ENCODE measurements around the gene CEP131.

The CEP131 gene

DNA sequence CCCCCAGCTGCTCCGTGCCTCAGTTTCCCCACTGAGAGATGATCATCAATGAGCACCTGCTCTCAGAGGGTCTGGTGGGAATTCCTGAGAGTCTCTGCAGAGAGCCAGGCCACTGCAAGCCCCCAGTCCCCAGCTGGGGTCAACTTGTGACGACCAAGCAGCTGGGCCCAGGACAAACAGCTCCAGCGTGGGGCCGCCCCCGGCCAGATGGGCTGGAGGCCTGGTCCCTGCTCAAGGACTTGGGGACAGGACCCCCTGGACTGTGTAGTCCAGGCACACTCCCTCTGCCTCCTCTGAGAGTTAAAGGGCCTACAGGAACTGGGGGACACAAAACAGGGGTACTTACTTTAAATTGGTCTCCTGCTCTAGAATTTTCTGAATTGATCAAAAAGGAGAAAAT is 40.2 kb downstream of the CEP131 start:
- FAIRE-seq = no peak

DNA sequence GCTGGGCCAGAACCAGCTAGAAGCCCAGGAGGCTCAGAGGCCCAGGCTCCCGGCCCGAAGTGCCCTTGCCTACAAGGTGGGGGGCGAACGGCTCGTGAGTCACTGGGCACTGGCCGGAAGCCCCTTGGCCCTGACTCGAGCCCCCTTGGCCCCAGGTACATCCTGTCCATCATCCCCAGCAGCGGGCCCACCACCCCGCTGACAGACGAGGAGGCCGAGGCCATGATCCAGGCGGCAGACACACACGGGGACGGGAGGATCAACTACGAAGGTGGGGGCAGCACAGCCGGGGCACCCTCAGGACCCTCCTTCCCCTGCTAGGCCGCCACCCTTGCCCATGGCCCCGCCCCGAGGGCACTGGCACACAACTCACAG is 41.0 kb downstream of the CEP131 start:
- FAIRE-seq = no peak

DNA sequence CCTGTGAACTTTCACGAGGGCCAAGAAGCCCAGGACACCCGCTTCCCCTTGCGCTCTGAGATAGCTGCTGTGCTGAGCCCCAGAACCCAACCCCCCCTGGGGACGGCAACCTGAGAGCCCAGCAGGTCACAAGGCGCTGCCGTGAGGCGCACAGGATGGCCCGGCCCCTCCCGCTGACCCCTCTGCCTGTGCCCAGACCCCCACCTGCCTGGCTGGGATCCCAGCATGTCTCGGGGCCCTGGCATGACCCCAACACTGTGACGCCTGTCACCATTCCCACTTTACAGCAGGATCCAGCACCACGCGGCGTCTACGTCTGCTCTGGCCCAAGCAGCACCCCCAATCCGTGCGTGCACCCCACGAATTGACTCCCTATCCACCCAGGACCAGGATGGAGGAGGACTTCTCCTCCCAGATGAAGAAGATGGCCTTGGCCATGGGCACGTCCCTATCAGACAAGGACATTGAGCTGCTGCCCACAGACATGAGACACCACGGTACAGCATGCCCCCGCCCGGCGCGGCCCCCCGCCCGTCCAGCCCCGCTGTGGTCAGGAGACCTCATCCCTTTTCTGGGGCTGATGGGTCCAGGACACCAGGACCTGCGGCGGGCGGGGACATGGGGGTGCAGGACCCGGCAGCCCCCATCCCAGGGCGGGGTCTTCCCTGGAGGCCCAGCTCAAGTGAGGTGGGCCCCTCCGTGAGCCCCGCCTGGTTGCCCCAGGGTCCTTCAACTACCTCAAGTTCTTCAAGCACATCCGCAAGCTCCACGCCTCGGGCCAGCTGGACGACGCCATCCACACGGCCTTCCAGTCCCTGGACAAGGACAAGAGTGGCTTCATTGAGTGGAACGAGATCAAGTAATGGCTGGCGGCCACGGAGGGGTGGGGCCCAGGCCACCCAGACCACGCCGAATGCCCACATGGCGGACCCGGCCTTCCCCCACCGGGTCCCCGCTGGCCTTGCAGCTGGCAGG is 41.6 kb downstream of the CEP131 start:
- FAIRE-seq = no peak

DNA sequence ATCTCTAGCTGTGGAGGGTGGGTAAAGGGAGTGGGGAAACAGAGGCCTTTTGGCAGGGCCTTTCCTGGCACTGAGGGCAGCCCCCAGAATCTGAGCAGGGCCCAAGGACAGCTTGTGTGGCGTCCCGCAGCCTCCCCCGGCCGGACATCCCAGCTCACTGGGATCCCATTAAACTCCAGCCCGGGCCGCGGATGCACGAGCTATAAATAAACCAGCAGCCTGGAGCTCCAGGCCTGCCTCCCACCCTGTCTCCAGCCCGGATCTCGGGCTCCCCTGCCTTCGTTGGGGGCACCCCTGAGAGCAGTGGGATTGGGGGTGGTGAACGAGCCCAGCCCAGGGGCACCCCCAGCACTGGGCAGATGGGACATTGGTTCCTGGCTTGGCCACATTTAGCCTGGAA is 42.9 kb downstream of the CEP131 start:
- FAIRE-seq = no peak

- FAIRE-seq = no peak
Observed at GRCh38 chr17:81179220-81179619, 43.5 kb downstream of the CEP131 start.

DNA sequence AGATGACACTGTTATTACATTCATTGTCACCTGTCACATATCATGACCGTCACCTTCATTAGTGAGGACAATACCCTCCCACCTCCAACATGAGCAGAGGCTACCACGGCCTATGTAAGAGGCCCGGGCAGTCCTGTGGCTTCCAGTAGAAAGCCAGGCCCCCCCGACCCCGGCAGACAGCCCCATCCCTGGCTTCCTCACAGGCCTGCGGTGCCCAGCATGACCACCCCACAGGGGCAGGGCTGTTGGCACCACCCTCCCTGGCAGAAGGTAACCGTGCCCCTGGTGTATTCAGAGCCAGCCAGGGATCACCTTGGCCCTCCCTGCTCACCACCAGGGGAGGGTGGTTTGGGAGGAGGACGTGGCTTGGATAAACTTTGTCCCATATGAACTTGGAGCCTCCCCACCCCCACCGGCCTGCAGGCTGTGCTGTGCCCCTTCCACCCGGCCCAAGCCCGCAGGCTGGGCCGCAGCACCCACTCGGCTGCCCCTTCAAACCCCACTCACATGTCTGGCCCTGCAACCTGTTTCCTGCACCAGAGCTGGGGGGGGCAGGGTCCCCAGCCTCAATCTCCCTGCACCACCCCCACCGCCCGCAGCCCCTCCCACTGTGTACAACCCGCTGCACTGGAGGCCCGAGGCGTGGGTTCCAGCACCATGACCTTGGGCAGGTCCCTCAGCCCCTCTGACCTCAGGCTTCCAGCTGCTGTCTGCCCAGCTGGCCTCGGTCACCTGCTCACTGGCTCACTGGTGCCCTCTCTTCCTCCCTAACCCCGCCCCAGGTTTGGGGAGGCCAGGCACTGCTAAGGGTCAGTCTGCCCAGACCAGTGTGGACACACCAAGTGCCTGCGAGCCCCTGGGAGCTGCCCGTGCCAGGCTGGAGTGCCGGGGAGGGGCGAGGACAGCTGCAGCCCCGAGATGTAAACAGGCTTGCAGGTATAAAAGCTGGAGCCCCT is 44.4 kb downstream of the CEP131 start:
- no peak for FAIRE-seq

DNA sequence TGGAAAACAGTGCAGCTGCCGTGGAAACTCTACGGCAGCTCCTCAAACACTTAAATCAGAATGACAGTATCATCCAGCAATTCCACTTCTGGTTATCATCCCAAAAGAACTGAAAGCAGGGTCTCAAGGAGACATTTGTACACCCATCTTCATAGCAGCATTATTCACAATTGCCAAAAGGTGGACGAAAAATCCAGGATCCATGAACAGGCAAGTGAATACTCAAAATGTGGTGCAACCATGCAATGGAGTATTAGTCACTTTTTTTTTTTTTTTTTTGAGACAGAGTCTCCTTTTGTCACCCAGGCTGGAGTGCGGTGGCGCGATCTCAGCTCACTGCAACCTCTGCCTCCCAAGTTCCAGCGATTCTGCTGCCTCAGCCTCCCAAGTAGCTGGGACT is 46.1 kb downstream of the CEP131 start:
- no peak for FAIRE-seq

GRCh38 chr17:81173762-81174155 is 49.0 kb downstream of the CEP131 start:
- FAIRE-seq = no peak

DNA sequence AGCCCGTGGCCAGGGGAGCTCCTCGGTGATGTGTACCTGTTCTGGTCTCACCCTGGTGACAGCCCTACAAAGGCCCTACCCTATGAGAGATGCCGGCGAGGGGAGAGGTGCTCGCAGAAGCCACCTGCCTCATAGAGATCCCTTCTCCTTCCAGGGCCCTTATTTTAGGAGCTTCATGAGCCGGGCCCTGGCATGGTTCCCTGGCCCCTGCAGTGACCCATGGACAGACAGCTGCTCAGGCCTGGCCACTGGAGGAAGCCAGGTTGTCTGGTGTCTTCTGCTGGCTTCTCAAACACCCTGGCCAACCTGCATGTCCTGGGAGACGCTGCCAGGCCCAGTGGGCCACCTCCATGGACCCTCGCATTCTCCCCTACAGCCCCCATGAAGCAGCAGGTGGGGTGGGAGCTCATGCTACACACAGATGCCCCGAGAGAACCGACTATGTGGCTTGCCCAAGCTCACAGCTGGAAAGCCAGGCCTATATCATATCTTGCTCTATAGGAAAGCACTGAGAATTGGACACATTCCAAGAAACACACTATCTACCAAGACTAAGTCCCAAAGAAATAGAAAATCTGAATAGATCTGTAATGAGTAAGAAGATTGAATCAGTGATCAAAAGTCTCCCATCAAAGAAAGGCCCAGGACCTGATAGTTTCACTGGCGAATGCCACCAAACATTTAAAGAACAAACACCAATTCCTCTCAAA is 49.6 kb downstream of the CEP131 start:
- FAIRE-seq = no peak

- no peak for FAIRE-seq
Observed at GRCh38 chr17:81171941-81172340, 50.8 kb downstream of the CEP131 start.

DNA sequence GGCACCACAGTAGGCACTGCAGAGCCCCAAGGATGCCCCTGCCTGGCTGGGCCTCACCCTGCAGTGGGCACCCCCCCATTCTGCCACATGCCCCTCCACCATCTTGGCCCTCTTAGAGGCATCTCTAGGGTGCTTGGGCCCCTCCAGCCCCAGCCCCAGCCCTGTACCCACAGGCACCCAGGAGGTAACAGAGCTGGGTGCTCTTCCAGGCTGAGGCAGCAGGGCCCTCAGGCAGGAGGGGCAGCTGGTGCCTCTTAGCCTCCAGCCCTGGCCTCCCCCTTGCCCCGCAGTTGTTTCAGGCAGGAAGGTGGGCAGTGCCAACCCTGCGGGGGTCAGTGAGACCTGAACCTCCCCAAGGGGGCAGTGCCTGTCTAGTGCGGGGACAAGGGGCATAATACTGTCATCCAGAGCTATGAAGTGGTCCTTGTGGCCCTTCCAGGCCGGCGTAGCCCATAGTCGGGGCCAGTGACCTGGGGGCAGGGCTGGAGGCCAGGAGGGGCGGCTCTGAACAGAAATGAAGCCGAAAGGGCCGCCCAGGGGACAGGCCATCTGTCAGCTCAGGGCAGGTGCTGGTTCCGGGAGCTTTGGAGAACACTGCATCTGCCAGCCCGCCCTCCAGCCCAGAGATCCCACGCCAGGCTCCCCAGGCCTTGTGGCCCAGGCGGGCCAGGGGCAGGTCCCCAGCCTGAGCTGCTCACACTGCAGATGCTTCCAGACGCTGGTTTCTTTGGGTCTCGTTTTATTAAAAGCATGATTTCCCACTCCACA is 51.9 kb downstream of the CEP131 start:
- FAIRE-seq = no peak

- FAIRE-seq = no peak
Observed at GRCh38 chr17:81169870-81170309, 52.9 kb downstream of the CEP131 start.

DNA sequence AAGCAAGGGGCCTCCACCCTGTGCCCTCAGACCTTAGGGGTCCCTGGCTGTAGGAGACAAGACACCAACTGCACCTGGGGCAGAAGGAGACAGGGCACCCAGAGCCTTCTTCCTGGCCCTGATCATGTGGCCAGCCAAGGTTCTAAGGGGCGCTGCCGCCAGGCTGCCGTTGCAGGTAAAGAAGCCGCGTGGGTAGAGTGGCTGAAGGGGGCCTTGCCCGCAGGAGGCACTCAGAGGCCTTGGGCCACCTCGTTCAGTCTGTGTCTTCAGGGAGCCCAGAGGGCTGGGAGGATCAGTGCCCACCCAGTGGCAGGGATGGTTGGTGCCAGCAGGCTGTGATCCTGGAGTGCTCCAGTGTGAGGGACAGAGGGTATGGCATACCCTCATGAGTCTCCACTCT is 55.1 kb downstream of the CEP131 start:
- FAIRE-seq = no peak

DNA sequence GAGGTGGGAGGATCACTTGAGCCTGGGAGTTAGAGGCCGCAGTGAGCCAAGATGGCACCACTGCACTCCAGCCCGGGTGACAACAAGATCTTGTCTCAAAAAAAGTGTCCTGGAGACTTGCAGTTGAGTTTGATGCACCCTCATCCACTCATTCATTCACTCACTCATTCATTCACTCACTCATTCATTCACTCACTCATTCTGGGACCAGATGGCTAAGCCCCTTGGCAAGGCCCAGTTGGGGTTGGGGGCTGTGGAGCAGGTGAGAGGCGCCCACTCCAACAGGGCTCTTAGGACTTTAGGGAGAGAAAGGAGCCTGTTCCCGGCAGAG is 55.6 kb downstream of the CEP131 start:
- no peak for FAIRE-seq

DNA sequence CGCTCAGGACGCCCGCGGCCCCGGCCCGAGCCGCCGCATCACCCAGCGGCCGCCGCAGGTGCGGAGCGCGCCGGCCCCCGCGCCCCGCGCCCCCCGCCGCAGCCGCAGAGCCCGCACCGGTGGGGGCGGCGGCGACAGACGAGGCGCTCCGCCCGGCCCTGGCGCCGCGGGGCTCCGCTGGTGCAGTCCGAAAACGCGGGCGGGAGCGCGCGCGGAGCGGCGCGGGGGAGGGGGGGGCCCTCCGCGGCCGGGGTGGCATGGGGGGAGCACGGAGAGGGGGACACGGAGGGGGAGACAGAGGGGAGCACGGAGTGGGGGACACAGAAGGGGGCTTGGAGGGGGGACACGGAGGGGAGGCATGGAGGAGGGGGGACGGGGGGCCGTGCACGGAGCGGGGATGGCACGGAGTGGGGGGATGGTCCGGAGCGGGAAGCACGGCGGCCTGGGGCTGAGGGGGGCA is 56.7 kb downstream of the CEP131 start, which contains the start of gene AATK:
Gene AATK, minus strand, starts transcription at position 189 of the 460 bp plus-strand sequence. CDS start 229 bp downstream, outside the sequence.
- no peak for FAIRE-seq

DNA sequence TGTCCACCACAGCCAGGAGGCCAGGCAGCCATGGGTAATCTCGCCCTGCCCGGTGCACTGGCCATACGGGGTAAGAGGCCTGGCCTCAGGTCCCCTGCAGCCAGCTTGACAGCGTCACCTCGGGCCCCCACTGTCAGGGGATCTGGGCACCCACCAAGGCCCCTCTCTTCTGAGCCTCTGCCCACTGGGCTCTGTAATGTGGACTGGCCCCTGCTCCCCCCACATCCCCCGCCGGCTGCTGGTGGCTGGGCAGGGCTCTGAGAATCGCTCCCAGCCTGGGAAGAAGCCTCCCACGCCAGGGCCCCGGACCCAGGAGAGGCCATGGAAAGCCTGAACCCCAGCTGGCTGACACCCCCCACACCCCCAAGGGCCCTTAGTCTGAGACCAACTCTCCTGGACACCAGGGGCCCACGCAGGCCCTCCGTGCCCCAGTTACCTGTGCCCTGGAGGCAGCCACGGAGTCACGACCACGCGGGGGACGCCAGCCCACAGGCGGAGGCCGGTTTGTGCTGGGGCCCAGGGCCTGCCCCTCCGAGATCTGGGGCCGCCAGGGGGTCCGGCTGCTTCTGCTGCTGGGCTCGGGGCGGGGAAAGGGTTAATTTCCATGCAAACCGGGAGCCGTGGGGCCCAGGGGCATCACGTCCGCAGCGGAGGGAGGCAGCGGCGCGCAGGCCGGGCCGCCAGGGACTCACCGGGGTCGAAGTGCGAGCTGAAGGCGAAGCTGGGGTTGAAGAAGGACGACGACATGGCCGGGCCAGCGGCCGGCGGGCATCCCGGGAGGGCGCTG is 57.3 kb downstream of the CEP131 start, which contains the start of gene PVALEF:
Gene PVALEF, plus strand, starts transcription at position 262 of the 787 bp plus-strand sequence. CDS start 15,720 bp downstream, outside the sequence.
- no peak for FAIRE-seq

GRCh38 chr17:81164371-81165245 is 58.2 kb downstream of the CEP131 start:
- FAIRE-seq = no peak

GRCh38 chr17:81163703-81164370 is 58.9 kb downstream of the CEP131 start:
- FAIRE-seq = no peak

DNA sequence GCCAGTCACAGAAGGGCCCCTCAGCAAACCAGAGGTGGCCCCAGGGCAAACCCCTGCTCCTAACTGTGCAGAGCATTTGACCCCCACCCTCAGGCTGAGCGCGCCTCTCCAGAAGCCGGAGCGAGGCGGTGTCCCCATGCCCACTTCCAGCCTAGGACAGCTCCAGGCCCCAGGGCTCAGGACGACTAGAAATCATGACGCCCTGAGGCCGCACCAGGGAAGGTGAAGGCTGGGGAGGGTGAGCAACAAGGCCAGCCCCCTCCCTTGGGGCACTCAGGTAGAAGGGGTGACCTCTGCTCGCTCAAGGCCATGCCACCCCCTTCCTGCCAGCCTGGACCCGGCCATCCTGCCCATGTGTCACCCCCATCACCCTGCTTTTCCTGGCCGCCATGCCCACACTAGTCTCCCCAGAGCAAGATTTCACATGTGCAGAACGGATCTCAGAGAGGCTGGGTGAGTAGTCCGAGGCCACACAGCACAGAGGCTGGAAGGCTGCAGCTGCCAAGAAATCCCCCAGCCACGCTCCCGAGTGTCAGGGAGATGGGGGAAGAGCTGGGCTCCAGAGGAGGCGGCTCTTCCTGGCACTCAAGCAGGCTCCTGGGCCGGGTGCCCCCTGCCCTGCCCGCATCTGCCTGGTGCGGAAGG is 59.6 kb downstream of the CEP131 start:
- no peak for FAIRE-seq

Measured in TTC549 (cell line).